ENCODE data around the gene ZSCAN30. TPM values are rescaled to one million over a fixed set of nuclear protein-coding genes. Genes with fewer than 3 reads are reported as not detected.

Gene ZSCAN30
- total and polyA plus RNA-seq, 2 donors (not counting 3 experiments of a cell fraction or from before 2014, with no cell fraction given) = 6.7 to 18.0 TPM

- BruUV-seq (replicated peaks) = no TSS peak
- peak; percentile 97 for DNase-seq (ENCODE audit: low read depth, low spot score)
- Histone ChIP-seq H3K4me1 (ENCODE audit: control insufficient read depth, extremely low read depth, insufficient read depth, low read length) (peaks cover 12% of the 10 kb centered on the region), H3K36me3 (ENCODE audit: control insufficient read depth in 2 of 2, extremely low read depth in 1 of 2, insufficient read depth in 2 of 2, low read length in 2 of 2) (peaks cover 0 to 12% of the 10 kb centered on the region in 2 experiments), H3K9ac (replicated peaks; ENCODE audit: extremely low read depth, insufficient read depth, low read length) (peak within 1 kb of the TSS; percentile 98), H3K4me2 (ENCODE audit: insufficient read depth, low read length) (peak within 1 kb of the TSS; percentile 95), H3K27me3 (ENCODE audit: control insufficient read depth in 2 of 2, insufficient read depth in 2 of 2, low read length in 2 of 2) (no peaks in the 10 kb centered on the region), H3K9me1 (replicated peaks; ENCODE audit: control insufficient read depth, extremely low read depth, insufficient read depth, low read length) (no peaks in the 10 kb centered on the region), H3K79me2 (ENCODE audit: control insufficient read depth, insufficient read depth, low read length) (no peaks in the 10 kb centered on the region), H4K20me1 (replicated peaks; ENCODE audit: control insufficient read depth, extremely low read depth, insufficient read depth, low read length) (no peaks in the 10 kb centered on the region), H3K27ac (ENCODE audit: insufficient read depth, low read depth, low read length) (peak within 1 kb of the TSS; percentile 98), H3K4me3 (replicated peaks in 1 of 3; ENCODE audit: insufficient read depth in 1 of 3, low read depth in 1 of 3, low read length in 3 of 3) (peak within 1 kb of the TSS; percentile 55 to 73 (median 56)), H3K9me3 (replicated peaks; ENCODE audit: control insufficient read depth, insufficient read depth, low read length) (peaks cover 8% of the 10 kb centered on the region), H2AFZ (ENCODE audit: low read depth, low read length) (peak within 1 kb of the TSS; percentile 95)
- TF ChIP-seq MAX (IDR thresholded peaks at IDR 0.05; ENCODE audit: insufficient read depth, insufficient read length) (peak; percentile 30), POLR2AphosphoS5 (IDR thresholded peaks at IDR 0.05; ENCODE audit: insufficient read depth, low read depth, low read length) (peak; percentile 87), CTCF (IDR thresholded peaks at IDR 0.05; ENCODE audit: extremely low read depth in 1 of 2, insufficient read depth in 1 of 2, low read depth in 1 of 2, low read length in 2 of 2) (no peak), FOS (IDR thresholded peaks at IDR 0.05; ENCODE audit: borderline replicate concordance, insufficient read depth, low read length) (peak; percentile 34), POLR2A (IDR thresholded peaks at IDR 0.05; ENCODE audit: low read depth, low read length) (peak; percentile 70)
- intact Hi-C loops (cut with micrococcal nuclease) (loop anchor here (1.0 to 5.0 kb wide), 7 partner anchors 26 to 886 kb away; partner anchors contain the start of genes ELP2, RMP24, SLC39A6 and ZNF24), dilution Hi-C loops (cut with MboI; ENCODE audit: extremely low pct_ligation_motif_present, low sequenced_read_pairs) (no loop called here)
- ChIA-PET POLR2A (interaction anchor here (0.6 to 1.6 kb wide), 7 partner anchors 9 to 490 kb away, joined by 3 to 9 read pairs (median 4); partner anchors contain the start of genes ZNF24 and ZSCAN30), CTCF (interaction anchor here (0.7 to 2.2 kb wide), 9 partner anchors 27 to 620 kb away, joined by 3 to 10 read pairs (median 4); partner anchors contain the start of gene ZSCAN30)
- peak; percentile 85 for FAIRE-seq
Measured at GRCh38 chr18:35240664-35241447, 49.2 kb downstream of the ZSCAN30 start, which contains the start of gene ZNF397. Gene ZNF397 (plus strand): TSS chr18:35241034. CDS start chr18:35242471, 1,437 bp downstream.

Data from endothelial cell of umbilical vein (primary cell).